HL-60 (cell line): ENCODE data around the gene SEBOX.

ENCODE experiments used
- CTCF ChIP-seq: IDR thresholded peaks from one replicate; pipeline ENCODE4 v1.5.1; 2011; ENCODE audit warnings: low read length, control low read depth, inconsistent platforms; ENCODE audit not compliant: insufficient read depth
- GABPA ChIP-seq: IDR thresholded peaks from 2 replicates; pipeline ENCODE4 v1.6.1; 2012; ENCODE audit warnings: low read depth
- POLR2AphosphoS5 ChIP-seq: IDR thresholded peaks from 2 replicates; pipeline ENCODE4 v1.6.1; 2012; ENCODE audit warnings: low read depth
- REST ChIP-seq: IDR thresholded peaks from 2 replicates; pipeline ENCODE4 v1.6.1; 2012; ENCODE audit warnings: low read depth; ENCODE audit not compliant: insufficient replicate concordance

- TF ChIP-seq CTCF (no peak), REST (no peak), POLR2AphosphoS5 (no peak), GABPA (no peak)
Measured at GRCh38 chr17:28350271-28350670, 14.7 kb downstream of the SEBOX start.
